GM19468 (cell line): ENCODE measurements around the gene HNRNPL.
"Not testable (repeated sequence)": the region's sequence is repeated elsewhere in the genome, so short reads cannot be mapped to it uniquely, and the experiment has no call there.

Experiments
- ATAC-seq: cut with Tn5 transposase; IDR thresholded peaks from one replicate; pipeline ENCODE4 v1.9.1; 2021; ENCODE audit warnings: mild to moderate bottlenecking, moderate library complexity, moderate number of reproducible peaks; ENCODE audit not compliant: unreplicated experiment; ENCODE audit errors: extremely low read depth

The HNRNPL gene

DNA sequence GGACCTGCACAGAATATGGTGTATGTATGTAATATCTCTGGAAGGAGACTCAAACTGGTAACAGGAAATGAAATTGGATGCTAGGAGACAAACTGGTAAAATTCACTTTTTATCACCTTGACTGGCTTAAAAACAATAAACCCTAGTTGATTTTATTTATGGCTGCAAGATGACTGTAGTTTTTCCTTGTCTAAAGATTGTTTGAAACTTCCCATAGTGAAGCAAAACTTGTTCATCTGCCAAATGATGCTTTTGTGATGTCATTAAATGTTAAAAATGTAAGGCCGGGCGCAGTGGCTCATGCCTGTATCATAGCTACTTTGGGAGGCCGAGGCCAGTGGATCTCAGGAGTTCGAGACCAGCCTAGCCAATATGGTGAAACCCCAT is 15.7 kb downstream of the HNRNPL start:
- no peak for ATAC-seq

DNA sequence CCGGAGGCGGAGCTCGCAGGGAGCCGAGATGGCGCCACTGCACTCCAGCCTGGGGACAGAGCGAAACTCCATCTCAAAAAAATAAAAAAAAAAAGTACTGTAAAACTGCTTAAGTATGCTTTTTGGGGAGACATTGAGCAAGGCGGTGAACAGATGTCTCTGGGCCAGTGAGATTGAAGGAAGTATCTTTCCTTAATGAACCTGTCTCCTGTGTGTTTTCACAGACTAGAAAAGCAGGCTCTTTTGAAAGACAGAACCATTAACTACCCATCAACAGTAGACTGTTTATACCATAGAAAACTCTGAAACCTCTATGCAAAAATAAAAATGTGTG is 16.7 kb downstream of the HNRNPL start:
- no peak for ATAC-seq

DNA sequence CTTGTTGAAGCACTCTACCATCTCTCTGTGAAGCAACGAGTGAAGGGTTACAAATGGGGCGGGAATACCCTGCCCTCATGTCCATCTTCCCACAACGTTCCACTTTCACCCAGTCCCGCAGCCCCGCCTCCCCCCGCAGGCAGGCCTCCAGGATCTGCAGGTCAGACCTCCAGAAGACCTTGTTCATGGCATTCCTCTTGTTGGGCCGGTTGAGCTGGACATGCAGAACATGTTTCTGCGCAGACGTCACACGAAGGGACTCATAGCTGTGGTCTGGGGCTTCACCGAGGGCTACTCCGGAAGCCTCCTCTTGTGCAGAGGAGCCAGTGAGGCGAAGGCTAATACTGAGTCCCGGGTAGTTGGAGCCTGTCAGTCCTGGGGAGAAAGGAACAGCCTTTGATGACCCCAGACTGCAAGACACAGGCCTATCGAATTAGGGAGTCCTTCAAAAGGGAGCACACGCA is 18.6 kb downstream of the HNRNPL start:
- no peak for ATAC-seq

DNA sequence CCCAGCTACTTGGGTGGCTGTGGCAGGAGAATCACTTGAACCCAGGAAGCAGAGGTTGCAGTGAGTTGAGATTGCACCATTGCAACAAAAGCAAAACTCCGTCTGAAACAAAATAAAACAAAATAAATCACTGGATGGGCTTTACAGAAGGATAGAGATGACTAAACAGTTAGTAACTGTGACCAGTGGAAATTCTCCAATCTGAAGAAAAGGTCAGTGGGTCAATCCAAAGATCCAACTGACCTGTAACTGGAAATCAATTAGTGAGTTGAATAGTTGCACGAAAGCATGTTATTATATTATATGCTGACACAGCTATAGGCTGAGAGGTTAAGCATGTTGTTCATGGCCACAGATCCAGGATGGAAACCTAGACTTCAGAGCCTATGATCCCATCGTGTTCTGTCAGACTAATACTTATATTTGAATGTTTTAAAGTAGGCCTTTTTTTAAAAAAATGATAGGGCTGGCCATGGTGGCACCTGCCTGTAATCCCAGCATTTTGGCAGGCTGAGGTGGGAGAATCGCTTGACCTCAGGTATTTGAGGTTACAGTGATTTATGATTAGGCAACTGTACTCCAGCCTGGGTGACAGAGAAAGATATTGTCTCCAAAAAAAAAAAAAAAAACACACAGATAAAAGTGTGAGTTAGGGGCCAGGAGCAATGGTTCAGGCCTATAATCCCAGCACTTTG is 19.6 kb downstream of the HNRNPL start:
- no peak for ATAC-seq

DNA sequence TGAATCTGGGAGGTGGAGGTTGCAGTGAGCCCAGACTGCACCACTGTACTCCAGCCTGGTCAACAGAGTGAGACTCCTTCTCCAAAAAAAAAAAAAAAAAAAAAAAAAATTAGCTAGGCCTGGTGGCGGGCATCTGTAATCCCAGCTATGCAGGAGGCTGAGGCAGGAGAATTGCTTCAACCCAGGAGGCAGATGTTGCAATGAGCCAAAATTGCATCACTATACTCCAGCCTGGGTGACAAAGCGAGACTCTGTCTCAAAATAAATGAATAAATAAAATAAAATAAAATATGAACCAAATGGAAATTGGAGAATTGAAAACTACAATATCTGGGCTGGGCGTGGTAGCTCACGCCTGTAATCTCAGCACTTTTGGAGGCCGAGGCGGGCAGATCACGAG is 20.6 kb downstream of the HNRNPL start:
- ATAC-seq, result not testable (repeated sequence)

DNA sequence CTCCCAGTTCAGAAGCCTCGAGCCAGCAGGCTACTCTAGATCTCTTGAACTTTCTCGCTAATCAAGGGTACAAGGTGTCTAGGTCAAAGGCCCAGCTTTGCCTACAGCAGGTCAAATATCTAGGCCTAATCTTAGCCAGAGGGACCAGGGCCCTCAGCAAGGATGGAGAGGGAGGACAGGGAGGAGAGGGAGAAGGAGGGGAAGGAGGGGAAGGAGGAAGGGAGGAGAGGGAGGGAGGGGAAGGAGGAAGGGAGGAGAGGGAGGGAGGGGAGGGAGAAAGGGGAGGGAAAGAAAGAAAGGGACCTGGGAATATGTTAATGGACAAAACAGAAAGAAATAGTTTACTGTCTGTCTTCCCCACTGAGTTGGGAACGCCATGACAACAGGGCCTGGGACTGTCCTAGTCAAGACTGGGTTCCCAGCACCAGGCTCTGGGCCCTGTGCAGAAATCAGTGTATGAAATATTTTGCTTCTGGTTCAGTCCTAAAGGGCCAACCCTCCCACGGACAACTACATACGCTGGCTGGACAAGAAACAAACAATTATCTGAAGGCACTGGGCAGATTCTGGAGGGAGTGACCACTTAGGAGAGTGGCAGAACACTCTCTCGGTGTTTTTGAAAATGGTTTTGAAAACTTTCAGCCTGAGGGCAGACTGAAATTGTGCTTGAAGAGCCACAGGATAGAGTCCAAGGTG is 22.8 kb downstream of the HNRNPL start:
- ATAC-seq, result no peak

DNA sequence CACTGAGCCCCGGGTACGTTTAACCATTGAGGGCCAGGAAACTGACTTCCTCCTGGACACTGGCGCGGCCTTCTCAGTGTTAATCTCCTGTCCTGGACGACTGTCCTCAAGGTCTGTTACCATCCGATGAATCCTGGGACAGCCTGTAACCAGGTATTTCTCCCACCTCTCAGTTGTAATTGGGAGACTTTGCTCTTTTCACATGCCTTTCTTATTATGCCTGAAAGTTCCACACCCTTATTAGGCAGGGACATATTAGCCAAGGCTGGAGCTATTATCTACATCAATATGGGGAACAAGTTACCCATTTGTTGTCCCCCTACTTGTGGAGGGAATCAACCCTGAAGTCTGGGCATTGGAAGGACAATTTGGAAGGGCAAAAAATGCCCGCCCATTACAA is 23.9 kb downstream of the HNRNPL start:
- ATAC-seq, result not testable (repeated sequence)

DNA sequence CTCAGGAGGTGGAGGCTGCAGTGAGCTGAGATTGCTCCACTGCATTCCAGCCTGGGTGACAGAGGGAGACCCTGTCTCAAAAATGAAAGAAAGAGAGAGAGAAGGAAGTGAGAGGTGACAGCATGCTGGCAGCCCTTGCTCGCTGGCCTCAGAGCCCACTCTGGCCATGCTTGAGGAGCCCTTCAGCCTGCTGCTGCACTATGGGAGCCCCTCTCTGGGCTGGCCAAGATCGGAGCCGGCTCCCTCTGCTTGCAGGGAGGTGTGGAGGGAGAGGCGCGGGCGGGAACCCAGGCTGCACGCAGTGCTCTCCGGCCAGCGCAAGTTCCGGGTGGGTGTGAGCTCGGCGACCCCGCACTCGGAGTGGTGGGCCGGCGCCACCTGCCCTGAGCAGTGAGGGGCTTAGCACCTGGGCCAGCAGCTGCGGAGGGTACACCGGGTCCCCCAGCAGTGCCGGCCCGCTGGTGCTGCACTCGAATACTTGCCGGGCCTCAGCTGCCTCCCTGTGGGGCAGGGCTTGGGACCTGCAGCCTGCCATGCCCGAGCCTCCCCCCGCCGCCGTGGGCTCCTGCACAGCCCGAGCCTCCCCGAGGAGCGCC is 28.5 kb downstream of the HNRNPL start:
- not testable (repeated sequence) for ATAC-seq

DNA sequence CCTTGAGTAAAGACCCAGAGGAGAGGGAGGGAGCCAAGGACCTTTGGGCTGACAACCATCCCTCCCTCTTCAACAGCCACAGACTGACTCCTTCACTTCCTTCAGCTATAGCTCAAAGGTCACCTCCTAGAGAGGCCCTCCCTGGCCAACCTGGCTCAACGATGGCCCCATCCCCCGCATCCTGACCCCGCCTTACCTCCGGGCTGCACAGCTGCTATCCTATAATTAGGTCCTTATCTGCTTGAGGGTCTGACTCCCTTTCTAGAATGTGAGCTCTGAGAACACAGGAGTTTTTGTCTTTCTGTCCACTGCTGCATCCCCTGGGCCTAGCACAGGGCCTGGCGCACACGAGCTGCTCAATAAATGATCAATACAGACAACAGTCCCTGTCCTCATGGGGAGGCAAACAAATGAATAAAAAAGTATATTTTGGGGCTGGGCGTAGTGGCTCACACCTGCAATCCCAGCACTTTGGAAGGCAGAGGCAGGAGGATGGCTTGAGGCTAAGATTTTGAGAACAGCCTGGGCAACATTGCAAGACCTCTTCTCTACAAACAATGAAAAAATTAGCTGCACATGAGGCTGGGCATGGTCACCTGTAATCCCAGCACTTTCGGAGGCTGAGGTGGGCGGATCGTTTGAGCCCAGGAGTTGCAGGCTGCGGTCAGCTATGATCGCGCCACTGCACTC is 30.4 kb downstream of the HNRNPL start:
- no peak for ATAC-seq

DNA sequence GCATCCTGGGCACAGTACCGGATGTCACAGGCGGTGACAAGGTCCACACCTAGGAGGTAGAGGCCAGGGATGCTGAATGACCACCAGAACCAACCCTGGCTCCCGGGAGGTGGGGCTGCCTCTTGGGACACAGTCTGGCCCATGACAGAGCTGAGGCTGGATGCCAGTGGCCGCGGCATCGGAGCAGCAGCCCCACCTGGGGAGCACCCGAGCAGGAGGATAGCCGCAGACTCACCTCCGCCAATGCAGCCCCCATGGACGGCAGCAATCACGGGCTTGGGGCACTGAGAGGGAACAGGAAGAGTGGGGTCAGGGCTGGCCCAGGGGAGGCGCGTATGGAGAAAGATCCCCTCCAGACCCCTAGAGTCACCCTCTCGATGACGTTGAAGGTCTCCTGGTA is 32.7 kb downstream of the HNRNPL start:
- ATAC-seq, result no peak

DNA sequence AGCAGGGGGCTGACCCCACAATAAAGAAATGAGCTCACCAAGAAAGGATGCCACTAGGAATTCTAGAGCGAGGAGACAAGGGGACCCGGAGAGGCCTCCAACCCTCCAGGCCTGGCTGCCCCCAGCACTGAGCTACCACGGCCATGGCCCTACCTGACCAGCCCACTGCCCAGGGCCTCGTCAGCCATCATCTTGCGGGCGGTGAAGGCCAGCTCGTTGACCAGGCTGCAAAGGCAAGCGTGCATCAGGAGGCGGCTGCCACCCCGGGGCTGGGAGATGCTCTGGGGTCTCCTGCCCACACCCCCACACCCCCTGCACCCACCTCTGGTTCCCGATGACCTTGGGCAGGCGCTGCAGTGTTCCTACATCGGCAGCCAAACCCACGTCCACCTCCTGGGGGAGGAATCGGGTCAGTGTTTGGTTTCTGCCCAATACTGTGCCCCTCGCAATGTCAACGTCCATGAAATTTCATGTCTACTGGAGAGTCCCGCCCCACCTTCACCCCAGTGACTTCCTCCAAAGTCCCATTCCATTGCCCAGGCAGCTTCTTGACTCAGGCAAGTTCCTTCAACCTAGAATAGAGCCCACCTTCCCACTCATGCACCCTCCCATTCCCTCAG is 33.5 kb downstream of the HNRNPL start:
- no peak for ATAC-seq

DNA sequence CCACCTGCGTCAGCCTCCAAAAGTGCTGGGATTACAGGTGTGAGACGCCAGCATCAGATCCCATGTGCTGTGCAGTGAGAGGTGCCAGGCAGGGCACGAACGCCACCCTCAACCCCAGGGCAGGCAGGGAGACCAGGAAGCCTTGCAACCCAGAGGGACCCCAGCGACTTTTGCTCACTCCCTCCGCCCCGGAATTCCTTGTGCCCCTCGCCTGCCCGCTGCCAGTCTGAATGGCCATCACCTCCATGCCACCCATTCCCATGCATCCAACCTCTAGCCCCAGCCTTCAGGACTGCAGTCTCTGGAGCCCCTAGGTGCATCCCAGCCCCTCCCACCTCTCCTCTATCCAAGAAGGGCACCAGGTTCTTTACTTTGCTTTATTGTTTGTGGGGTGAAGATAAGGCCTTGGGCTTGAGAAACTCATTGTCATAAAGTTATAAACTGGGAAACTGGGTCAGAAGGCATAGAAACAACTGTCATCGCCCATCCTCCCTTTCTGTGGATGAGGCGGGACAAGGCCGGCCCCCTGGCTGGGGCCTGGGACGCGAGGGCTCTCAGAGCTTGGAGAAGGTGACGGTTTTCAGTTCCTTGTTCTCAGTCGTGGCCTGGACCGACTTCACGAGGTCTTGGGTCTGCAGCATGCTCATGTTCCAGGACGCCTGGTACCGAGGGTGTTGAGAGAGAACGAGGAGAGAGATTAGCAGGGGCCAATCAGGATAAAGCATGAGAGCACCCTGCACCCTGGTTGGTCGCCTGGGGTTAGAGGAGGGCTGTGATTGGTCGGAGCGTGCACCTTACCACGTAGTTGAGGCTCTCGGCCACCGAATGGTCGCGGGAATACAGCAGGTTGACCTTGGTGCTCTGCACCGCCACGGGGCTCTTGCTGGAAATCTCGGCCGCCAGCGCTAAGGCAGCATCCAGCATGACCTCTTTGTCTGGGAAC is 34.5 kb downstream of the HNRNPL start:
- ATAC-seq, result no peak

DNA sequence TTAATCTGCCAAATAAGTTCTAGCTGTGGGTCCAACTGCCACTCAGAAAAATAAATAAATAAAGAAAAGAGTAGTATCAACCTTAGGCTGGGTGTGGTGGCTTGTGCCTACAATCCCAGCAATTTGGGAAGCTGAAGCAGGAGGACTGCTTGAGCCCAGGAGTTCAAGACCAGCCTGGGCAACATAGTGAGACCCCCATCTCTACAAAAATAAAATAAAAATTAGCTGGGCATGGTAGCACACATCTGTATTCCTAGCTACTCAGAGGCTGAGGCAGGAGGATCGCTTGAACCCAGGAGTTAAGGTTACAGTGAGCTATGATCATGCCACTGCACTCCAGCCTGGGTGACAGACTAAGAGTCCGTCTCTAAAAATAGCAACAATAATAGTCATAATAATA is 35.9 kb downstream of the HNRNPL start:
- not testable (repeated sequence) for ATAC-seq

DNA sequence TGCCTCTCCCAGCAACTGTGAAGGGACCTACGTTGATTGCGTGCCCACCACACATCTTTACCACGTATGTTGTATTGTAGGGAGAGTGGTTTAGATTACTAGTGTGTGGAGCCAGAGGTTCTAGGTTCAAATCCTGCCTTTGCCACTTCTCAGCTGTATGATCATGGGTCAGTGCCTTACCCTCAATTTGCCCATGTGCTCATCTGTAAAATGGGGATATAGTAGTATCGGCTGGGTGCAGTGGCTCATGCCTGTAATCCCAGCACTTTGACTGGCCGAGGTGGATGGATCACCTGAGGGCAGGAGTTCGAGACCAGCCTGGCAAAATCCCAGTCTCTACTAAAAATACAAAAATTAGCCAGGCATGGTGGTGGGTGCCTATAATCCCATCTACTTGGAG is 36.5 kb downstream of the HNRNPL start:
- no peak for ATAC-seq

DNA sequence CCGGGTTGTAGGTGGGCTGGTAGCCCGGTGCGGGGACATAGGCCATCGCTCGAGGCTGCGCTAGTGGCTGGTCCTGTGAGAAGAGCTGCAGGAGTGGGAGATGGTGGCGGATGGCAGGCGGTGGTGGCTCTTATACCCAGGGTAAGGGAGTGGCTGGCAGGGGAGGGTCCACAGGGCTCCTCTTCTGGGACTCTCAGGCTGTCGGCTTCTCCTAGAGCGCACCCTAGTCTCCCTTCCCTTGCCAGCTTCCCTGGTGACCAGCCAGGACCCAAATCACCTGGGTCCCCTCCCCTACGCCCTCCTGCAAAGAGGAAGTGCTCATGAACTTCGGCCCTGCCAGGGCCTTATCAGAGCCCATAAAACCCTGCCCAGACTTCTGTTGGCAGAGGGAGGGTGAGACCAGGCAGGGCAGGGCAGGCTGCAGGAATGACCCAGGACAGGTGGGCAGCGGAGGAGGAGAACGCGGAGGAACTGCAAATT is 36.9 kb downstream of the HNRNPL start, which contains the start of gene LGALS4:
Gene LGALS4, minus strand, starts transcription at position 105 of the 480 bp plus-strand sequence. Its CDS starts 59 bp downstream, at position 46.
- ATAC-seq, result no peak

DNA sequence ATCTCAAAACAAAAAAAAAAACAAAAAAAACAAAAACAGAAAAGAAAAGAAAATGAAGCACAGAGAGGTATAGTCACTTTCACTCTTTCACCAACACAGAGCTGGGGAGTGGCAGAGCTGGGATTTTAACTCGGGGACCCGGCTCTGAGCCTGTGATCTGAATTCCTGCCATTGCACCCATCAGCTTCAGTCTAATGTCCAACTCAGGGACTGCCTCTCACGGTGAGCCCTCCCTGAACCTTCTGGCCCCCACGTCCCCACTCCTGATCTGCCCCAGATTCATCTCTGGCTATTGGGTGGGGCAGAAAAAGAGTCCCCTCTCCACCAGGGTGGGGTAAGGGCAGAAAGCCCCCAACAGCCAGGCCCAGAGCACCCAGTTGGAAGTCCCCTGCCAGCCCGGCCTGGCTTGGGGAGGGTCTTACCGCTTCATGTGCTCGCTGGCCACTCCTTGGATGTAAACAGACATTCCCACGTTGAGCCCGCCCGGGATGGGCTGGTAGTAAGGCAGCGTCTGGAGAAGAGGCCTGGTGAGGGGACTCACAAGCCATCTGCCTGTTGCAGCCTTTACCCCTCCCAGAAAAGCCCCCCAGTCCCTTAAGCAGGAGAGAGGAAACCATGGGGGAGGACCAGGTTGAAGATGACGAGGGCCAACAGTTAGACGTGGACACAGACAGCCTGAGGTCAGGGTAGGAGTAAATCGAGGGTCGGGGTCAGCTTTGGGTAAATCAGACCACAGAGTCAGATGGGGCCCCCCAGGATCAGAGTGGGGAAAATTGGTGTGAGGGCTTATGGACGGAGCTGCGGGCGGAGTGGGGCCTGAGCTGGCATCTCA is 37.6 kb downstream of the HNRNPL start:
- ATAC-seq, result no peak

DNA sequence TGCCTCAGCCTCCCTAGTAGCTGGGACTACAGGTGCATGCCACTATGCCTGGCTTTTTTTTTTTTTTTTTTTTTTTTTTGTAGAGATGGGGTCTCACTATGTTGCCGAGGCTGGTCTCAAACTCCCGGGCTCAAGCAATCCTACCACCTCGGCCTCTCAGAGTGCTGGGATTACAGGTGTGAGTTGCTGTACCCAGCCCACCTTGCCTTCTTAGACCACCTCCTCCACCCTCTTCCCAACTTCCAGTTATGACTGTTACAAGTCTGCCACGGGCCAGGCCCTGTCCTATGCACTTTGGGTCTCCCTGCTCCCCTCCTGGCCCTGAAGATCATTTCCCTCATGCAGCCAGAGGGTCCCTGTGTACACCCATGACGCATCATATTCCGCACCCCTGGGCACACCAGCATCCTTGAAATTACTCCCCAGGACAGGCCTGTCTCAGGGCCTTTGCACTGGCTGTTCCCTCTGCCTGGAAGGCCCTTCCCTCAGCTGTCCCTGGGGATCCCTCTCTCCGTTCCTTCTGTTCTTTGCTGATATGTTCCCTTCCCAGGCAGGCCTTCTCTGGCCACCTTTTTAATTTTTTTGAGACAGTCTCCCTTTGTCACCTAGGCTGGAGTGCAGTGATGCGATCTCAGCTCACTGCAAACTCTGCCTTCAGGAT is 40.1 kb downstream of the HNRNPL start:
- no peak for ATAC-seq

DNA sequence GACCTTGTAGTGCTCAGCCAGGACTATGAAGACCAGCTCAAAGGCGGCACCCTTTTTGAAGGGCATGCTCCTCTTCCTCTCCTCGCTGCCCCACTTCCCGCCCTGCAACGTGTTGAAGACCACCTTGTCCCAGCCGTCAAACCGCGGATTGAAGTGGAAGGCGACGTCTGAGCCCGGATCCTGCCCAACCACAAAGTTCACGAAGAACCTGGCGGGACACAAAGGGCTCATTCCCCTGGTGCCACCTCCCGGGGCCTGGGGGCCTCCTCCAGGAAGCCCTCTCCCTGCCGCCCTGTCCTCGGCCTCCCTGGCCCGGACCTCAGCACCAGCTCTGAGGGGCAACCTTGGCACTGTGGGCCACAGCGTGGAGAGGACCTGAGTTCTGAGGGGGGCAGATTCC is 41.0 kb downstream of the HNRNPL start:
- ATAC-seq, result no peak
